HEK293 (cell line): ENCODE data around the gene CLIC4.

Source experiments
- CTCF ChIA-PET: fragments of 350-600 bp; formaldehyde crosslinking; extraction: SDS; loops from one replicate; lab custom pipeline; 2021; ENCODE audit warnings: antibody characterized with exemption; lab: Yijun Ruan, JAX
- POLR2A ChIA-PET: fragments of 300-600 bp; formaldehyde crosslinking; extraction: SDS; loops from one replicate; lab custom pipeline; 2020; ENCODE audit warnings: antibody characterized with exemption, inconsistent platforms; lab: Yijun Ruan, JAX
- H3K27ac ChIP-seq: fragments of 200-500 bp; sonication (Bioruptor generic); 2 replicates; pipeline ENCODE4 v1.5.1; 2014; ENCODE audit warnings: low read depth, low read length, control low read depth, inconsistent platforms; ENCODE audit errors: extremely low read depth
- H3K36me3 ChIP-seq, 2 experiments: fragments of 200-500 bp in 1 of 2; sonication (Bioruptor generic) in 1 of 2; 1 replicate in 1 of 2; 2 replicates in 1 of 2; pipeline ENCODE4 v1.5.1; 2014 to 2017; ENCODE audit warnings: inconsistent platforms in 2 of 2, low read length in 2 of 2; ENCODE audit not compliant: control insufficient read depth in 2 of 2, insufficient read depth in 1 of 2
- H3K4me1 ChIP-seq: fragments of 200-500 bp; sonication (Bioruptor generic); 2 replicates; pipeline ENCODE4 v1.5.1; 2014; ENCODE audit warnings: mild to moderate bottlenecking, low read length, inconsistent platforms; ENCODE audit not compliant: control insufficient read depth, insufficient read depth
- H3K4me3 ChIP-seq: 2 replicates; pipeline ENCODE4 v1.5.1; 2011; ENCODE audit warnings: low read depth, mild to moderate bottlenecking, control low read depth, low read length, moderate library complexity
- H3K9me3 ChIP-seq: fragments of 200-500 bp; sonication (Bioruptor generic); 2 replicates; pipeline ENCODE4 v1.5.1; 2014; ENCODE audit warnings: low read depth, low read length, inconsistent platforms; ENCODE audit not compliant: control insufficient read depth, insufficient read depth
- ELK4 ChIP-seq: IDR thresholded peaks from 2 replicates; pipeline ENCODE4 v1.6.1; 2011; ENCODE audit warnings: mild to moderate bottlenecking, low read depth, low read length, borderline replicate concordance
- ZBTB11 ChIP-seq: fragments of 450-650 bp; formaldehyde crosslinking; conservative IDR thresholded peaks from 2 replicates; pipeline ENCODE4 v1.5.1; 2016; ENCODE audit warnings: low read depth, missing biosample characterization, missing genetic modification characterization
- ZBTB8A ChIP-seq: fragments of 450-650 bp; formaldehyde crosslinking; IDR thresholded peaks from 2 replicates; pipeline ENCODE4 v1.5.1; 2016; ENCODE audit warnings: missing biosample characterization, missing genetic modification characterization
- ZNF10 ChIP-seq: fragments of 450-650 bp; formaldehyde crosslinking; IDR thresholded peaks from 2 replicates; pipeline ENCODE4 v1.5.1; 2017; ENCODE audit warnings: missing biosample characterization, missing genetic modification characterization
- ZNF140 ChIP-seq: fragments of 450-650 bp; formaldehyde crosslinking; IDR thresholded peaks from 2 replicates; pipeline ENCODE4 v1.5.1; 2016; ENCODE audit warnings: missing biosample characterization, missing genetic modification characterization
- ZNF266 ChIP-seq: fragments of 450-650 bp; formaldehyde crosslinking; IDR thresholded peaks from 2 replicates; pipeline ENCODE4 v1.5.1; 2016; ENCODE audit warnings: missing biosample characterization, missing genetic modification characterization, low read depth
- ZNF324 ChIP-seq: fragments of 450-650 bp; formaldehyde crosslinking; IDR thresholded peaks from 2 replicates; pipeline ENCODE4 v1.5.1; 2016; ENCODE audit warnings: missing biosample characterization, missing genetic modification characterization
- ZNF394 ChIP-seq: fragments of 450-650 bp; formaldehyde crosslinking; IDR thresholded peaks from 2 replicates; pipeline ENCODE4 v1.5.1; 2016; ENCODE audit warnings: missing biosample characterization, missing genetic modification characterization, mild to moderate bottlenecking, moderate library complexity, borderline replicate concordance
- ZNF426 ChIP-seq: fragments of 450-650 bp; formaldehyde crosslinking; IDR thresholded peaks from 2 replicates; pipeline ENCODE4 v1.5.1; 2017; ENCODE audit warnings: missing biosample characterization, missing genetic modification characterization, mild to moderate bottlenecking, inconsistent platforms, moderate library complexity
- ZNF555 ChIP-seq: fragments of 450-650 bp; formaldehyde crosslinking; conservative IDR thresholded peaks from 2 replicates; pipeline ENCODE4 v1.5.1; 2017; ENCODE audit warnings: missing biosample characterization, mild to moderate bottlenecking, missing genetic modification characterization, inconsistent platforms
- ZNF558 ChIP-seq: fragments of 450-650 bp; formaldehyde crosslinking; IDR thresholded peaks from 2 replicates; pipeline ENCODE4 v1.5.1; 2016; ENCODE audit warnings: missing biosample characterization, missing genetic modification characterization
- ZNF623 ChIP-seq: fragments of 450-650 bp; formaldehyde crosslinking; IDR thresholded peaks from 2 replicates; pipeline ENCODE4 v1.5.1; 2016; ENCODE audit warnings: missing biosample characterization, missing genetic modification characterization
- ZNF654 ChIP-seq: fragments of 450-650 bp; formaldehyde crosslinking; IDR thresholded peaks from 2 replicates; pipeline ENCODE4 v1.5.1; 2016; ENCODE audit warnings: low read depth, missing biosample characterization, missing genetic modification characterization
- ZNF76 ChIP-seq: fragments of 450-650 bp; formaldehyde crosslinking; IDR thresholded peaks from 2 replicates; pipeline ENCODE4; 2016; ENCODE audit warnings: low read depth, missing biosample characterization, missing genetic modification characterization, borderline replicate concordance
- ZSCAN16 ChIP-seq: fragments of 450-650 bp; formaldehyde crosslinking; IDR thresholded peaks from 2 replicates; pipeline ENCODE4 v1.5.1; 2016; ENCODE audit warnings: missing biosample characterization, missing genetic modification characterization
- TF ChIP-seq, protein P1 (sequence below): fragments of 450-650 bp; formaldehyde crosslinking; IDR thresholded peaks from 2 replicates; pipeline ENCODE4 v1.5.1; 2016; ENCODE audit warnings: missing biosample characterization, missing genetic modification characterization
- TF ChIP-seq, protein P2 (sequence below): fragments of 450-650 bp; formaldehyde crosslinking; conservative IDR thresholded peaks from 2 replicates; pipeline ENCODE4 v1.5.1; 2016; ENCODE audit warnings: low read depth, missing biosample characterization, missing genetic modification characterization

The CLIC4 gene

DNA sequence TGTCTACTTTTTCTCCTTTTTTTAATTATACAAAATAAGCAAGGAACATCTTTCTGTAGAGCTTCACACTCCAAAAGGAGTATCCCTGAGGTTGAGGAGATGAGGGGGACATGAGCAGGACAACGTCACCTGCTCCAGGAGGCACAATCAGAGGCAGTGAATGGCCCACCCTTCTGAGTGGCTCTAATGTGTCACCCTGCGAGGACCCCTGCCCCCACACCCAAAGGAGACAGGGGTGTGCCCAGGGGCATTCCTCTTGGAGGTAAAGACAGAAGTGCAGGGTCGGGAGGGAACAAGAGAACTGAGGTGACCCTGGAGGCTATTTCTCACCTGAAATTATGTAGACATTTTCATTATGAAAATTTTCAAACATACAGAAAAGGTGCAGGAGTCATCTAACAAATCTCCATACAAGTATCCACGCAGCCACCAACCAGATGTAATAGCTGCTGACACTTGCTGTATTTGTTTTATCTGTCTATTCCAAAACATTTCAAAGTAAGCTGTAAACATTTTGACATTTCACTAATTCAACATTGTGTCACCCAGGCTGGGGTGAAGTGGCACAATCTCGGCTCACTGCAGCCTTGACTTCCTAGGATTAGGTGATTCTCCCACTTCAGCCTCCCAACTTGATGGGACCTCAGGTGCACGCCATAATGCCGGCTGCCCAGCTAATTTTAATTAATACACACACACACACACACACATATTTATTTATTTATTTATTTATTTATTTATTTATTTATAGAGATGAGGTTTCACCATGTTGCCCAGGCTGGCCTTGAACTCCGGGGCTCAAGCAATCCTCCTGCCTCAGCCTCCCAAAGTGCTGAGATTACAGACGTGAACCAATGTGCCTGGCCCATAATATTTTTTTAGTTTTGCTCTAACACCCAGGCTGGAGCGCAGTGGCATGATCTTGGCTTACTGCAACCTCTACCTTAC is 114.1 kb downstream of the CLIC4 start:
- ChIA-PET CTCF (interaction anchor here (1.3 to 1.6 kb wide), 3 partner anchors 9 to 346 kb away, joined by 4 to 10 read pairs (median 4); no protein-coding TSS in a partner anchor), POLR2A (no interaction called here)
- TF ChIP-seq ZNF76 (tag by site-specific recombination): no peak
- TF ChIP-seq, protein P1, sequence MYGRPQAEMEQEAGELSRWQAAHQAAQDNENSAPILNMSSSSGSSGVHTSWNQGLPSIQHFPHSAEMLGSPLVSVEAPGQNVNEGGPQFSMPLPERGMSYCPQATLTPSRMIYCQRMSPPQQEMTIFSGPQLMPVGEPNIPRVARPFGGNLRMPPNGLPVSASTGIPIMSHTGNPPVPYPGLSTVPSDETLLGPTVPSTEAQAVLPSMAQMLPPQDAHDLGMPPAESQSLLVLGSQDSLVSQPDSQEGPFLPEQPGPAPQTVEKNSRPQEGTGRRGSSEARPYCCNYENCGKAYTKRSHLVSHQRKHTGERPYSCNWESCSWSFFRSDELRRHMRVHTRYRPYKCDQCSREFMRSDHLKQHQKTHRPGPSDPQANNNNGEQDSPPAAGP (tag by site-specific recombination): no peak
- TF ChIP-seq ZNF266 (tag by site-specific recombination): peak; percentile 65
- no peak for TF ChIP-seq ZNF324 (tag by site-specific recombination)
- TF ChIP-seq ELK4: no peak
- peak; percentile 19 for TF ChIP-seq ZNF654 (tag by site-specific recombination)
- TF ChIP-seq ZSCAN16: no peak
- TF ChIP-seq ZNF10: no peak
- TF ChIP-seq ZNF558 (tag by site-specific recombination): 0 out of 2 replicates have a peak, but pooled peaks have one; percentile 30
- peak; percentile 57 for TF ChIP-seq ZNF426 (tag by site-specific recombination)
- TF ChIP-seq ZNF140 (tag by site-specific recombination): peak; percentile 35; the same call in 1 of the 2 replicates
- peak; percentile 85; the same call in 1 of the 2 replicates for TF ChIP-seq ZNF394 (tag by site-specific recombination)
- TF ChIP-seq ZNF555: peak; percentile 36
- TF ChIP-seq ZBTB8A (tag by site-specific recombination): peak; percentile 37; the same call in 1 of the 2 replicates
- TF ChIP-seq ZNF623 (tag by site-specific recombination): peak; percentile 53
- TF ChIP-seq, protein P2, sequence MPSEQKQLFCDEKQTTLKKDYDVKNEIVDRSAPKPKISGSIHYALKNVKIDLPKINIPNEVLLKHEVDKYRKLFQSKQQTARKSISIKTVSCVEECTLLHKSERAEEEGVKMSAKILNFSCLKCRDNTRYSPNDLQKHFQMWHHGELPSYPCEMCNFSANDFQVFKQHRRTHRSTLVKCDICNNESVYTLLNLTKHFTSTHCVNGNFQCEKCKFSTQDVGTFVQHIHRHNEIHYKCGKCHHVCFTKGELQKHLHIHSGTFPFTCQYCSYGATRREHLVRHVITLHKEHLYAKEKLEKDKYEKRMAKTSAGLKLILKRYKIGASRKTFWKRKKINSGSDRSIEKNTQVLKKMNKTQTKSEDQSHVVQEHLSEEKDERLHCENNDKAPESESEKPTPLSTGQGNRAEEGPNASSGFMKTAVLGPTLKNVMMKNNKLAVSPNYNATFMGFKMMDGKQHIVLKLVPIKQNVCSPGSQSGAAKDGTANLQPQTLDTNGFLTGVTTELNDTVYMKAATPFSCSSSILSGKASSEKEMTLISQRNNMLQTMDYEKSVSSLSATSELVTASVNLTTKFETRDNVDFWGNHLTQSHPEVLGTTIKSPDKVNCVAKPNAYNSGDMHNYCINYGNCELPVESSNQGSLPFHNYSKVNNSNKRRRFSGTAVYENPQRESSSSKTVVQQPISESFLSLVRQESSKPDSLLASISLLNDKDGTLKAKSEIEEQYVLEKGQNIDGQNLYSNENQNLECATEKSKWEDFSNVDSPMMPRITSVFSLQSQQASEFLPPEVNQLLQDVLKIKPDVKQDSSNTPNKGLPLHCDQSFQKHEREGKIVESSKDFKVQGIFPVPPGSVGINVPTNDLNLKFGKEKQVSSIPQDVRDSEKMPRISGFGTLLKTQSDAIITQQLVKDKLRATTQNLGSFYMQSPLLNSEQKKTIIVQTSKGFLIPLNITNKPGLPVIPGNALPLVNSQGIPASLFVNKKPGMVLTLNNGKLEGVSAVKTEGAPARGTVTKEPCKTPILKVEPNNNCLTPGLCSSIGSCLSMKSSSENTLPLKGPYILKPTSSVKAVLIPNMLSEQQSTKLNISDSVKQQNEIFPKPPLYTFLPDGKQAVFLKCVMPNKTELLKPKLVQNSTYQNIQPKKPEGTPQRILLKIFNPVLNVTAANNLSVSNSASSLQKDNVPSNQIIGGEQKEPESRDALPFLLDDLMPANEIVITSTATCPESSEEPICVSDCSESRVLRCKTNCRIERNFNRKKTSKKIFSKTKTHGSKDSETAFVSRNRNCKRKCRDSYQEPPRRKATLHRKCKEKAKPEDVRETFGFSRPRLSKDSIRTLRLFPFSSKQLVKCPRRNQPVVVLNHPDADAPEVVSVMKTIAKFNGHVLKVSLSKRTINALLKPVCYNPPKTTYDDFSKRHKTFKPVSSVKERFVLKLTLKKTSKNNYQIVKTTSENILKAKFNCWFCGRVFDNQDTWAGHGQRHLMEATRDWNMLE (tag by site-specific recombination): peak; percentile 72
- peak; percentile 36; the same call in 1 of the 2 replicates for TF ChIP-seq ZBTB11
- Histone ChIP-seq H3K9me3 (no peaks in the 10 kb centered on the region), H3K36me3 (no peaks in the 10 kb centered on the region), H3K27ac (no peak overlapping the region), H3K4me1 (peaks cover 3% of the 10 kb centered on the region; the same call in 1 of the 2 replicates), H3K4me3 (no peak overlapping the region)
